Testis (tissue), 2 donors: Measurements from ENCODE around the gene ZBTB9.

Source experiments
- POLR2A ChIP-seq: fragments of 450-650 bp; IDR thresholded peaks from one replicate; pipeline ENCODE4 v1.6.1; 2017; ENCODE audit warnings: antibody characterized with exemption, mild to moderate bottlenecking, moderate library complexity
- TF ChIP-seq, protein P1 (sequence below), 3 experiments: fragments of 450-650 bp in 2 of 3; fragments of 200-600 bp in 1 of 3; sonication (generic) in 1 of 3; IDR thresholded peaks; one replicate each; pipeline ENCODE4 v1.5.1; 2016 to 2019; ENCODE audit warnings: antibody characterized with exemption in 3 of 3, mild to moderate bottlenecking in 2 of 3, moderate library complexity in 1 of 3

DNA sequence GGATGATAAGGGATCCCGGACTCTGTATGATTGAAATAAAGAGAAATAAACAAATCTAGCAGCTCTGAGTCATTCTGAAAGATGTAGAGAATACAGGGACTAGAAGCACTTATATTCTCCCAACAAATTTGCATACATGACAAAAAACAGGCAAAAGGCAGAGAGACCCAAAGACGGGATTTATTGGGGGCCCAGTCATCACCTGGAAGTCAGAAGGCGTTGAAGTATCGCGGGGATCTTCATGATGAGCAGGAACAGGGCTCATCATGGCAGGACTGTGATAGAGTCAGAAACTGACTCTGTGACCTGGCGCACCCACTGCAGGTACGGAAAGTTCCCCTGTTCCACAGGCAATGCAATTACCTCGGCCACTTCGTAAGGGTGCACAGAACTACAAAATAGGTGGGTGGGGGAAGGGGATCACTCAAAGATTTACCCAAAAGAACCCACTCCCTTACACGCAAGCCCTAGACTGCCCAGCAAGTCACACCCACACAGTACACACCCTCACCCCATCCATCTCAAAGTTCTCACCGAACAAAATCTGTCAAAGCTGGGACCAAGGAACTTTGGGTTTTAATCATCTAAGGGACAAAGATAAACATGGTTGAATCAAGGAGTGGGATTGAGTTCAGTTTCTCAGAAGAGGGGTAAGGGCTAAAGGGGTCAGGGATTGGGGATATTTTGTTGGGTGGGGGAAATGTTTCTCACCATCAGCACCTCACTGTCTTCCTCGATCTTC is 37.8 kb upstream of the ZBTB9 start:
- TF ChIP-seq, protein P1, sequence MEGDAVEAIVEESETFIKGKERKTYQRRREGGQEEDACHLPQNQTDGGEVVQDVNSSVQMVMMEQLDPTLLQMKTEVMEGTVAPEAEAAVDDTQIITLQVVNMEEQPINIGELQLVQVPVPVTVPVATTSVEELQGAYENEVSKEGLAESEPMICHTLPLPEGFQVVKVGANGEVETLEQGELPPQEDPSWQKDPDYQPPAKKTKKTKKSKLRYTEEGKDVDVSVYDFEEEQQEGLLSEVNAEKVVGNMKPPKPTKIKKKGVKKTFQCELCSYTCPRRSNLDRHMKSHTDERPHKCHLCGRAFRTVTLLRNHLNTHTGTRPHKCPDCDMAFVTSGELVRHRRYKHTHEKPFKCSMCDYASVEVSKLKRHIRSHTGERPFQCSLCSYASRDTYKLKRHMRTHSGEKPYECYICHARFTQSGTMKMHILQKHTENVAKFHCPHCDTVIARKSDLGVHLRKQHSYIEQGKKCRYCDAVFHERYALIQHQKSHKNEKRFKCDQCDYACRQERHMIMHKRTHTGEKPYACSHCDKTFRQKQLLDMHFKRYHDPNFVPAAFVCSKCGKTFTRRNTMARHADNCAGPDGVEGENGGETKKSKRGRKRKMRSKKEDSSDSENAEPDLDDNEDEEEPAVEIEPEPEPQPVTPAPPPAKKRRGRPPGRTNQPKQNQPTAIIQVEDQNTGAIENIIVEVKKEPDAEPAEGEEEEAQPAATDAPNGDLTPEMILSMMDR (IDR thresholded peaks at IDR 0.05), result no peak
- TF ChIP-seq POLR2A, result no peak
